ENCODE data around the gene CHAC2. TPM values are rescaled to one million over a fixed set of nuclear protein-coding genes. Genes with fewer than 3 reads are reported as not detected.
"Not testable (repeated sequence)": the region's sequence is repeated elsewhere in the genome, so short reads cannot be mapped to it uniquely, and the experiment has no call there.

CHAC2 gene
- total RNA-seq (1.3 and 1.7 TPM in 2 replicates), polyA plus RNA-seq (3.3 and 6.8 TPM in 2 replicates), polyA minus RNA-seq (ENCODE audit: low replicate concordance) (1.4 TPM in 1 of 2 replicates, not detected in the other)
- 2.7 and 6.2 TPM in 2 replicates for polyA plus RNA-seq (2012)

- Histone ChIP-seq H2AFZ (ENCODE audit: low read length) (peak within 1 kb of the TSS; percentile 92), H3K4me3 (replicated peaks in 1 of 4; ENCODE audit: control extremely low read depth in 1 of 4, insufficient read depth in 1 of 4, low read depth in 3 of 4, low read length in 4 of 4) (peak within 1 kb of the TSS; percentile 81 to 93 (median 85)), H3K9me3 (ENCODE audit: control insufficient read depth, insufficient read depth, low read depth, low read length) (no peaks in the 10 kb centered on the region), H3K9ac (ENCODE audit: insufficient read depth, low read length) (peak within 1 kb of the TSS; percentile 72), H3K4me1 (ENCODE audit: control insufficient read depth, extremely low read depth, insufficient read depth, low read length) (no peaks in the 10 kb centered on the region), H4K20me1 (ENCODE audit: control insufficient read depth, extremely low read depth, insufficient read depth, low read length) (no peaks in the 10 kb centered on the region), H3K36me3 (ENCODE audit: control insufficient read depth, insufficient read depth, low read length) (no peaks in the 10 kb centered on the region), H3K4me2 (ENCODE audit: extremely low read depth, insufficient read depth, low read length) (peak within 1 kb of the TSS; percentile 88), H3K27me3 (ENCODE audit: control insufficient read depth, insufficient read depth, low read length) (no peaks in the 10 kb centered on the region), H3K27ac (ENCODE audit: insufficient read depth, low read length) (peak within 1 kb of the TSS; percentile 77), H3K79me2 (ENCODE audit: control insufficient read depth, insufficient read depth, low read length) (peaks cover 12% of the 10 kb centered on the region)
- peak; percentile 80 for DNase-seq (ENCODE audit: low read depth in 2 of 2)
- TF ChIP-seq CTCF (conservative IDR thresholded peaks at IDR 0.05 in 1 of 2, IDR thresholded peaks at IDR 0.05 in 1 of 2; ENCODE audit: low read depth in 1 of 2, low read length in 2 of 2) (peak; percentile 31 to 36), EZH2 (IDR thresholded peaks at IDR 0.05; ENCODE audit: low read length, missing control alignments) (no peak)
Observed at GRCh38 chr2:53767405-53768241, at the start of gene CHAC2. Gene CHAC2, plus strand, starts transcription at chr2:53767804. Its CDS starts 83 bp downstream, at chr2:53767887.

GRCh38 chr2:53720944-53721343 lies 46.7 kb upstream of the CHAC2 start:
- DNase-seq (ENCODE audit: low read depth in 2 of 2); H3K4me3 ChIP-seq (replicated peaks in 1 of 4; ENCODE audit: control extremely low read depth in 1 of 4, insufficient read depth in 1 of 4, low read depth in 3 of 4, low read length in 4 of 4); H4K20me1 ChIP-seq (ENCODE audit: control insufficient read depth, extremely low read depth, insufficient read depth, low read length); H3K9ac ChIP-seq (ENCODE audit: insufficient read depth, low read length); H2AFZ ChIP-seq (ENCODE audit: low read length); H3K4me2 ChIP-seq (ENCODE audit: extremely low read depth, insufficient read depth, low read length); H3K27ac ChIP-seq (ENCODE audit: insufficient read depth, low read length); H3K4me1 ChIP-seq (ENCODE audit: control insufficient read depth, extremely low read depth, insufficient read depth, low read length); H3K79me2 ChIP-seq (ENCODE audit: control insufficient read depth, insufficient read depth, low read length); H3K27me3 ChIP-seq (ENCODE audit: control insufficient read depth, insufficient read depth, low read length); H3K9me3 ChIP-seq (ENCODE audit: control insufficient read depth, insufficient read depth, low read depth, low read length); H3K36me3 ChIP-seq (ENCODE audit: control insufficient read depth, insufficient read depth, low read length): not testable (repeated sequence)

GRCh38 chr2:53724536-53724935 lies 43.1 kb upstream of the CHAC2 start:
- H3K9ac ChIP-seq (ENCODE audit: insufficient read depth, low read length) = no peak overlapping the region
- H3K36me3 ChIP-seq (ENCODE audit: control insufficient read depth, insufficient read depth, low read length) = no peaks in the 10 kb centered on the region
- no peaks in the 10 kb centered on the region for H3K79me2 ChIP-seq (ENCODE audit: control insufficient read depth, insufficient read depth, low read length)
- DNase-seq (ENCODE audit: low read depth in 2 of 2) = peak; percentile 39 to 85
- no peak overlapping the region for H2AFZ ChIP-seq (ENCODE audit: low read length)
- no peaks in the 10 kb centered on the region for H3K9me3 ChIP-seq (ENCODE audit: control insufficient read depth, insufficient read depth, low read depth, low read length)
- H3K27me3 ChIP-seq (ENCODE audit: control insufficient read depth, insufficient read depth, low read length) = no peaks in the 10 kb centered on the region
- no peak for TF ChIP-seq EZH2 (IDR thresholded peaks at IDR 0.05; ENCODE audit: low read length, missing control alignments)
- TF ChIP-seq CTCF (conservative IDR thresholded peaks at IDR 0.05 in 1 of 2, IDR thresholded peaks at IDR 0.05 in 1 of 2; ENCODE audit: low read depth in 1 of 2, low read length in 2 of 2) = no peak
- H3K27ac ChIP-seq (ENCODE audit: insufficient read depth, low read length) = no peak overlapping the region
- no peak overlapping the region for H3K4me3 ChIP-seq (replicated peaks in 1 of 4; ENCODE audit: control extremely low read depth in 1 of 4, insufficient read depth in 1 of 4, low read depth in 3 of 4, low read length in 4 of 4)
- no peak overlapping the region for H3K4me2 ChIP-seq (ENCODE audit: extremely low read depth, insufficient read depth, low read length)
- H3K4me1 ChIP-seq (ENCODE audit: control insufficient read depth, extremely low read depth, insufficient read depth, low read length) = no peaks in the 10 kb centered on the region
- H4K20me1 ChIP-seq (ENCODE audit: control insufficient read depth, extremely low read depth, insufficient read depth, low read length) = no peaks in the 10 kb centered on the region

Measured in fibroblast of lung (primary cell).